ENCODE results near the gene BAIAP2L2.

DNA sequence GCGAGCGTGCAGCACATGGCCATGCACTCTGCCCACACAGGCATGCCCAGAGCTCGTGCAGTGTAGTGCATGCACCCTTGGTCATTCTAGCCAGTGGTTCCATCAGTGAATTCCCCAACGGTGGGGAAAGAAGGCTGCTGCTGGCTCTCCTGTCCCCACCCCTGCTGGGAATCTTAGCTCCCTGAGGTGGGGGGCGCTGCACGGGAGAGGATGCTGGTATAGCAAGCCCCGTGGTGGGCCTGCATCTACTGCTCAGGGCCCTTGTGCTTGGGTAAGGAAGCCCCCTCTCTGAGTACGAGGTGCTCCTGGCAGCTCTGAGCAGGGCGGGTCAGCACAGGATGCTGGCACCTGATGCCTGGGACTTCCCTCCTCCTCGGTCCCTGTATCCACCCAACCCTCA lies 18.5 kb upstream of the BAIAP2L2 start:
- TF ChIP-seq, protein P1, sequence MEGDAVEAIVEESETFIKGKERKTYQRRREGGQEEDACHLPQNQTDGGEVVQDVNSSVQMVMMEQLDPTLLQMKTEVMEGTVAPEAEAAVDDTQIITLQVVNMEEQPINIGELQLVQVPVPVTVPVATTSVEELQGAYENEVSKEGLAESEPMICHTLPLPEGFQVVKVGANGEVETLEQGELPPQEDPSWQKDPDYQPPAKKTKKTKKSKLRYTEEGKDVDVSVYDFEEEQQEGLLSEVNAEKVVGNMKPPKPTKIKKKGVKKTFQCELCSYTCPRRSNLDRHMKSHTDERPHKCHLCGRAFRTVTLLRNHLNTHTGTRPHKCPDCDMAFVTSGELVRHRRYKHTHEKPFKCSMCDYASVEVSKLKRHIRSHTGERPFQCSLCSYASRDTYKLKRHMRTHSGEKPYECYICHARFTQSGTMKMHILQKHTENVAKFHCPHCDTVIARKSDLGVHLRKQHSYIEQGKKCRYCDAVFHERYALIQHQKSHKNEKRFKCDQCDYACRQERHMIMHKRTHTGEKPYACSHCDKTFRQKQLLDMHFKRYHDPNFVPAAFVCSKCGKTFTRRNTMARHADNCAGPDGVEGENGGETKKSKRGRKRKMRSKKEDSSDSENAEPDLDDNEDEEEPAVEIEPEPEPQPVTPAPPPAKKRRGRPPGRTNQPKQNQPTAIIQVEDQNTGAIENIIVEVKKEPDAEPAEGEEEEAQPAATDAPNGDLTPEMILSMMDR (IDR thresholded peaks at IDR 0.05; ENCODE audit: low read depth, low read length, missing input control) = no peak
- TF ChIP-seq RAD21 (IDR thresholded peaks at IDR 0.05) = no peak
- TF ChIP-seq, protein P2, sequence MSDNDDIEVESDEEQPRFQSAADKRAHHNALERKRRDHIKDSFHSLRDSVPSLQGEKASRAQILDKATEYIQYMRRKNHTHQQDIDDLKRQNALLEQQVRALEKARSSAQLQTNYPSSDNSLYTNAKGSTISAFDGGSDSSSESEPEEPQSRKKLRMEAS (IDR thresholded peaks at IDR 0.05) = no peak
- no peak for TF ChIP-seq TAF1 (conservative IDR thresholded peaks at IDR 0.05)
- TF ChIP-seq, protein P3, sequence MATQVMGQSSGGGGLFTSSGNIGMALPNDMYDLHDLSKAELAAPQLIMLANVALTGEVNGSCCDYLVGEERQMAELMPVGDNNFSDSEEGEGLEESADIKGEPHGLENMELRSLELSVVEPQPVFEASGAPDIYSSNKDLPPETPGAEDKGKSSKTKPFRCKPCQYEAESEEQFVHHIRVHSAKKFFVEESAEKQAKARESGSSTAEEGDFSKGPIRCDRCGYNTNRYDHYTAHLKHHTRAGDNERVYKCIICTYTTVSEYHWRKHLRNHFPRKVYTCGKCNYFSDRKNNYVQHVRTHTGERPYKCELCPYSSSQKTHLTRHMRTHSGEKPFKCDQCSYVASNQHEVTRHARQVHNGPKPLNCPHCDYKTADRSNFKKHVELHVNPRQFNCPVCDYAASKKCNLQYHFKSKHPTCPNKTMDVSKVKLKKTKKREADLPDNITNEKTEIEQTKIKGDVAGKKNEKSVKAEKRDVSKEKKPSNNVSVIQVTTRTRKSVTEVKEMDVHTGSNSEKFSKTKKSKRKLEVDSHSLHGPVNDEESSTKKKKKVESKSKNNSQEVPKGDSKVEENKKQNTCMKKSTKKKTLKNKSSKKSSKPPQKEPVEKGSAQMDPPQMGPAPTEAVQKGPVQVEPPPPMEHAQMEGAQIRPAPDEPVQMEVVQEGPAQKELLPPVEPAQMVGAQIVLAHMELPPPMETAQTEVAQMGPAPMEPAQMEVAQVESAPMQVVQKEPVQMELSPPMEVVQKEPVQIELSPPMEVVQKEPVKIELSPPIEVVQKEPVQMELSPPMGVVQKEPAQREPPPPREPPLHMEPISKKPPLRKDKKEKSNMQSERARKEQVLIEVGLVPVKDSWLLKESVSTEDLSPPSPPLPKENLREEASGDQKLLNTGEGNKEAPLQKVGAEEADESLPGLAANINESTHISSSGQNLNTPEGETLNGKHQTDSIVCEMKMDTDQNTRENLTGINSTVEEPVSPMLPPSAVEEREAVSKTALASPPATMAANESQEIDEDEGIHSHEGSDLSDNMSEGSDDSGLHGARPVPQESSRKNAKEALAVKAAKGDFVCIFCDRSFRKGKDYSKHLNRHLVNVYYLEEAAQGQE (IDR thresholded peaks at IDR 0.05) = no peak
- TF ChIP-seq GABPA (IDR thresholded peaks at IDR 0.05 in 1 of 2, conservative IDR thresholded peaks at IDR 0.05 in 1 of 2) = no peak
- TF ChIP-seq, protein P4, sequence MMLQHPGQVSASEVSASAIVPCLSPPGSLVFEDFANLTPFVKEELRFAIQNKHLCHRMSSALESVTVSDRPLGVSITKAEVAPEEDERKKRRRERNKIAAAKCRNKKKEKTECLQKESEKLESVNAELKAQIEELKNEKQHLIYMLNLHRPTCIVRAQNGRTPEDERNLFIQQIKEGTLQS (IDR thresholded peaks at IDR 0.05) = no peak
- TF ChIP-seq, protein P5, sequence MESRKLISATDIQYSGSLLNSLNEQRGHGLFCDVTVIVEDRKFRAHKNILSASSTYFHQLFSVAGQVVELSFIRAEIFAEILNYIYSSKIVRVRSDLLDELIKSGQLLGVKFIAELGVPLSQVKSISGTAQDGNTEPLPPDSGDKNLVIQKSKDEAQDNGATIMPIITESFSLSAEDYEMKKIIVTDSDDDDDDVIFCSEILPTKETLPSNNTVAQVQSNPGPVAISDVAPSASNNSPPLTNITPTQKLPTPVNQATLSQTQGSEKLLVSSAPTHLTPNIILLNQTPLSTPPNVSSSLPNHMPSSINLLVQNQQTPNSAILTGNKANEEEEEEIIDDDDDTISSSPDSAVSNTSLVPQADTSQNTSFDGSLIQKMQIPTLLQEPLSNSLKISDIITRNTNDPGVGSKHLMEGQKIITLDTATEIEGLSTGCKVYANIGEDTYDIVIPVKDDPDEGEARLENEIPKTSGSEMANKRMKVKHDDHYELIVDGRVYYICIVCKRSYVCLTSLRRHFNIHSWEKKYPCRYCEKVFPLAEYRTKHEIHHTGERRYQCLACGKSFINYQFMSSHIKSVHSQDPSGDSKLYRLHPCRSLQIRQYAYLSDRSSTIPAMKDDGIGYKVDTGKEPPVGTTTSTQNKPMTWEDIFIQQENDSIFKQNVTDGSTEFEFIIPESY (IDR thresholded peaks at IDR 0.05) = no peak
- TF ChIP-seq SP1 (IDR thresholded peaks at IDR 0.05) = no peak
- TF ChIP-seq FOXA1 (IDR thresholded peaks at IDR 0.05) = no peak
- TF ChIP-seq JUND (IDR thresholded peaks at IDR 0.05) = no peak
- TF ChIP-seq HNF4G (IDR thresholded peaks at IDR 0.05) = no peak
- no peak for TF ChIP-seq YY1 (IDR thresholded peaks at IDR 0.05)
- no peak for TF ChIP-seq RXRA (IDR thresholded peaks at IDR 0.05)
